ENCODE data around the gene PKDCC. TPM values are rescaled to one million over a fixed set of nuclear protein-coding genes. Genes with fewer than 3 reads are reported as not detected.
A peak's percentile ranks its signal among the peaks of the same experiment; 100 is the strongest.

The PKDCC gene
- total RNA-seq, 2 donors from 2014 or later = 85.3 to 105 TPM

GRCh38 chr2:42085706-42086487, 38.1 kb downstream of the PKDCC start:
- Histone ChIP-seq H3K9ac (ENCODE audit: extremely low read depth, low read length, poor library complexity, severe bottlenecking) (no peak overlapping the region), H3K4me1 (ENCODE audit: control insufficient read depth, insufficient read depth, low read length) (no peaks in the 10 kb centered on the region), H3K27ac (ENCODE audit: low read depth, low read length) (no peak overlapping the region), H3K27me3 (ENCODE audit: control insufficient read depth, insufficient read depth, low read length, poor library complexity, severe bottlenecking) (no peaks in the 10 kb centered on the region), H3K4me3 (ENCODE audit: low read length) (no peak overlapping the region), H3K9me3 (ENCODE audit: control insufficient read depth, low read length) (no peaks in the 10 kb centered on the region), H3K36me3 (ENCODE audit: control insufficient read depth, insufficient read depth, low read length) (no peaks in the 10 kb centered on the region)
- DNase-seq = no peak
- no peak for TF ChIP-seq CTCF (conservative IDR thresholded peaks at IDR 0.05)
- WGBS, 2 experiments (ENCODE audit: insufficient coverage in 1 of 2, insufficient read length in 1 of 2) = 91 to 96% methylated on average over 5 to 8 of the region's 8 CpGs
- Mint-ChIP-seq H3K27me3 (ENCODE audit: insufficient read depth) (peaks cover 30% of the 10 kb centered on the region), H3K9me3 (no peaks in the 10 kb centered on the region), H3K4me3 (no peak overlapping the region), H3K36me3 (ENCODE audit: low read depth) (no peaks in the 10 kb centered on the region), H3K27ac (no peak overlapping the region), H3K4me1 (peaks cover 7% of the 10 kb centered on the region)

GRCh38 chr2:42086500-42086953, 38.7 kb downstream of the PKDCC start:
- peak; percentile 89 for TF ChIP-seq CTCF (conservative IDR thresholded peaks at IDR 0.05)
- H3K36me3 Mint-ChIP-seq (ENCODE audit: low read depth) = no peaks in the 10 kb centered on the region
- H3K4me3 Mint-ChIP-seq = no peak overlapping the region
- no peak overlapping the region for H3K27ac Mint-ChIP-seq
- H3K9me3 Mint-ChIP-seq = no peaks in the 10 kb centered on the region
- DNase-seq = peak; percentile 82
- peaks cover 3% of the 10 kb centered on the region for H3K4me1 ChIP-seq (ENCODE audit: control insufficient read depth, insufficient read depth, low read length)
- no peak overlapping the region for H3K9ac ChIP-seq (ENCODE audit: extremely low read depth, low read length, poor library complexity, severe bottlenecking)
- peaks cover 8% of the 10 kb centered on the region for H3K4me1 Mint-ChIP-seq
- H3K4me3 ChIP-seq (ENCODE audit: low read length) = no peak overlapping the region
- H3K9me3 ChIP-seq (ENCODE audit: control insufficient read depth, low read length) = no peaks in the 10 kb centered on the region
- no peaks in the 10 kb centered on the region for H3K27me3 ChIP-seq (ENCODE audit: control insufficient read depth, insufficient read depth, low read length, poor library complexity, severe bottlenecking)
- 13 to 31% methylated on average over 3 to 6 of the region's 6 CpGs for WGBS, 2 experiments (ENCODE audit: insufficient coverage in 1 of 2, insufficient read length in 1 of 2)
- H3K36me3 ChIP-seq (ENCODE audit: control insufficient read depth, insufficient read depth, low read length) = no peaks in the 10 kb centered on the region
- H3K27ac ChIP-seq (ENCODE audit: low read depth, low read length) = no peak overlapping the region
- H3K27me3 Mint-ChIP-seq (ENCODE audit: insufficient read depth) = peaks cover 36% of the 10 kb centered on the region

- no peak overlapping the region for H3K9ac ChIP-seq (ENCODE audit: extremely low read depth, low read length, poor library complexity, severe bottlenecking)
- H3K9me3 ChIP-seq (ENCODE audit: control insufficient read depth, low read length) = no peaks in the 10 kb centered on the region
- TF ChIP-seq CTCF (conservative IDR thresholded peaks at IDR 0.05) = no peak
- H3K4me1 ChIP-seq (ENCODE audit: control insufficient read depth, insufficient read depth, low read length) = peaks cover 3% of the 10 kb centered on the region
- H3K36me3 ChIP-seq (ENCODE audit: control insufficient read depth, insufficient read depth, low read length) = no peaks in the 10 kb centered on the region
- peaks cover 38% of the 10 kb centered on the region for H3K27me3 Mint-ChIP-seq (ENCODE audit: insufficient read depth)
- no peak overlapping the region for H3K27ac ChIP-seq (ENCODE audit: low read depth, low read length)
- no peaks in the 10 kb centered on the region for H3K27me3 ChIP-seq (ENCODE audit: control insufficient read depth, insufficient read depth, low read length, poor library complexity, severe bottlenecking)
- no peaks in the 10 kb centered on the region for H3K9me3 Mint-ChIP-seq
- H3K27ac Mint-ChIP-seq = no peak overlapping the region
- H3K4me1 Mint-ChIP-seq = peaks cover 16% of the 10 kb centered on the region
- WGBS, 2 experiments (ENCODE audit: insufficient coverage in 1 of 2, insufficient read length in 1 of 2) = 57% methylated on average over 3 of the region's 3 CpGs; no CpG with 5 or more reads in 1 of the 2 experiments
- no peak overlapping the region for H3K4me3 ChIP-seq (ENCODE audit: low read length)
- DNase-seq = no peak
- H3K4me3 Mint-ChIP-seq = no peak overlapping the region
- H3K36me3 Mint-ChIP-seq (ENCODE audit: low read depth) = no peaks in the 10 kb centered on the region
These were observed 39.5 kb downstream of the PKDCC start for GRCh38 chr2:42087137-42087856.

Data from endodermal cell (in vitro differentiated cells).